Measurements from ENCODE around the gene HECTD1.

DNA sequence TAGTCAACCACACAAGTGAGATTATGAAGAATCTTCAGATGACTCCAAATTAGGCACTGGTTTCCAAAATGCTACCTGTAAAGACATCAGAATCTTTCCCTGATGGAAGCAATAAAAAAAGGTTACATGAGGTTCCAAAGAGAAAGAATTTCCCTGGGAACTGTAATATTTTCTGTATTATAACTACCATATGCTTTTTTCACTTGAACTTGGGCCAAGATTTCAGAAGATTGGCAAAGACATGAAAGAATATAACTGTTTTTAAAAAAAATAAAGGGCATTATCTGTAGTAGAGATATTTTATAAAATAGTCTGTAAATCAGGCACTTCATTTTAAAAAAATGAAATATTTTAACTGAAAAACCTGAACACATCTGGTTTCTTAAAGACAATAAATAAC, 12.9 kb downstream of the HECTD1 start:
- TF ChIP-seq, protein P1, sequence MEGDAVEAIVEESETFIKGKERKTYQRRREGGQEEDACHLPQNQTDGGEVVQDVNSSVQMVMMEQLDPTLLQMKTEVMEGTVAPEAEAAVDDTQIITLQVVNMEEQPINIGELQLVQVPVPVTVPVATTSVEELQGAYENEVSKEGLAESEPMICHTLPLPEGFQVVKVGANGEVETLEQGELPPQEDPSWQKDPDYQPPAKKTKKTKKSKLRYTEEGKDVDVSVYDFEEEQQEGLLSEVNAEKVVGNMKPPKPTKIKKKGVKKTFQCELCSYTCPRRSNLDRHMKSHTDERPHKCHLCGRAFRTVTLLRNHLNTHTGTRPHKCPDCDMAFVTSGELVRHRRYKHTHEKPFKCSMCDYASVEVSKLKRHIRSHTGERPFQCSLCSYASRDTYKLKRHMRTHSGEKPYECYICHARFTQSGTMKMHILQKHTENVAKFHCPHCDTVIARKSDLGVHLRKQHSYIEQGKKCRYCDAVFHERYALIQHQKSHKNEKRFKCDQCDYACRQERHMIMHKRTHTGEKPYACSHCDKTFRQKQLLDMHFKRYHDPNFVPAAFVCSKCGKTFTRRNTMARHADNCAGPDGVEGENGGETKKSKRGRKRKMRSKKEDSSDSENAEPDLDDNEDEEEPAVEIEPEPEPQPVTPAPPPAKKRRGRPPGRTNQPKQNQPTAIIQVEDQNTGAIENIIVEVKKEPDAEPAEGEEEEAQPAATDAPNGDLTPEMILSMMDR (IDR thresholded peaks at IDR 0.05), result no peak
- no peak for TF ChIP-seq POLR2A (IDR thresholded peaks at IDR 0.05)

Data from lower leg skin (tissue), 3 donors.